HG03354 (cell line): ENCODE results near the gene CENPH.
A peak's percentile ranks its signal among the peaks of the same experiment; 100 is the strongest.
"Not testable (repeated sequence)": the region's sequence is repeated elsewhere in the genome, so short reads cannot be mapped to it uniquely, and the experiment has no call there.

Source experiments
- ATAC-seq: cut with Tn5 transposase; IDR thresholded peaks from one replicate; pipeline ENCODE4 v1.9.1; 2021; ENCODE audit warnings: mild to moderate bottlenecking; ENCODE audit not compliant: unreplicated experiment, poor library complexity, severe bottlenecking

Gene CENPH

GRCh38 chr5:69189162-69190086 lies at the start of gene CENPH:
Gene CENPH, plus strand, starts transcription at chr5:69189583. Its CDS starts 52 bp downstream, at chr5:69189635.
- peak; percentile 96 for ATAC-seq

DNA sequence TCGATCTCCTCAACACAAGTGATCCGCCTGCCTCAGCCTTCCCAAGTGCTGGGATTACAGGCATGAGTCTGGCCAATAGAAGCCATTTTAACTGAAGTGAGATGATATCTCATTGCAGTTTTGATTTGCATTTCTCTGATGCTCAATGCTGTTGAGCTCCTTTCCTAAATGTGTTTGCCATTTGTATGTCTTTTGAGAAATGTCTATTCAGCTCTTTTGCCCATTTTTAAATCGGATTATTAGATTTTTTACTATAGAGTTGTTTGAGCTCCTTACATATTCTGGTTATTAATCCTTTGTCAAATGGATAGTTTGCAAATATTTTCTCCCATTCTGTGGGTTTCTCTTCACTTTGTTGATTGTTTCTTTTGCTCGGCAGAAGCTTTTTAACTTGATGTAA lies 49.1 kb upstream of the CENPH start:
- ATAC-seq, result not testable (repeated sequence)

DNA sequence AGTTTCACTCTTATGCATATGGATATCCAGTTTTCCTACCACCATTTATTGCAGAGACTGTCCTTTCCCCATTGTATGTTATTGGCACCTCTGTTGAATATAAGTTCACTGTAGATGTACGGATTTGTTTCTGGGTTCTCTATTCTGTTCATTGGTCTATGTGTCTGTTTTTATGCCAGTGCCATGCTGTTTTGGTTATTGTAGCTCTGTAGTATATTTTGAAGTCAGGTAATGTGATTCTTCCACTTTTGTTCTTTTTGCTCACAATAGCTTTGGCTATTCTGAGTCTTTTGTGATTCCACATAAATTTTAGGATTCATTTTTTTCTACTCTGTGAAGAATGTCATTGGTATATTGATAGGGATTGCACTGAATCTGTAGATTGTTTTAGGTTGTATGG lies 48.6 kb upstream of the CENPH start:
- ATAC-seq, result no peak

- not testable (repeated sequence) for ATAC-seq
These were observed 40.8 kb upstream of the CENPH start for GRCh38 chr5:69148576-69148975.

- no peak for ATAC-seq
These were observed 40.3 kb upstream of the CENPH start for GRCh38 chr5:69148981-69149675.

DNA sequence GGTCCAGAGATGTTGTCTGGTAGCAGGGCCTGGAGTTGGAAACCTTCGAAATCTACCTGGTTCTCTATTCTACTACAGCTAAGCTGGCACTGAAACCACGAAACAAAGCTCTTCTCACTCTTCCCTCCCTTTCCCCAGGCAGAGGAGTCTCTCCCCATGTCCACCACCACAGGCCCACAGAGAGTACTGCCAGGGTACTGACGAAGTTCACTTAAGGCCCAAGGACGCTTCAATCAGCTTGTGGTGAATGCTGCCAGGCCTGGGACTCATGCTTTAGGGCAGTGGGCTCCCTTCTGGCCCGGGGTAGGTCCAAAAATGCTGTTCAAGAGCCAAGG lies 39.7 kb upstream of the CENPH start:
- no peak for ATAC-seq

DNA sequence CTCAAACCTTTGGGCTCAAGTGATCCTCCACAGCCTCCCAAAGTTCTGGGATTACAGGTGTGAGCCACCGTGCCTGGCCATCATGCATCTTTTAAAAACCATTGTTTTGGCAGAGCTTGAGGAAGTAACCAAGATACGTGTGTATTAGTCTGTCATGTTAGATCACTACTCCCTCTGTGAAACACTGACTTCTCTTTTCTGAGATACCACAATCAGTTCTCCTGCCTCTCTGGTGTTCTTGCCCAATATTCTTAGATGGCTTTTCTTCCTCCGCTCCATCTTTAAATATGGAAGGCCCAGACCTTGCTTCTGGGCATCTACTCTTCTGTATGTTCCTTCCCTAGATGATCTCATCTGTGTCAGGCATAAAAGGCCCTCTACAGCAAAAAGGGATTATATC lies 36.7 kb upstream of the CENPH start:
- ATAC-seq, result no peak

- ATAC-seq, result no peak
These were observed 32.9 kb upstream of the CENPH start for GRCh38 chr5:69156456-69156855.

- ATAC-seq, result no peak
These were observed 31.3 kb upstream of the CENPH start for GRCh38 chr5:69158039-69158438.

DNA sequence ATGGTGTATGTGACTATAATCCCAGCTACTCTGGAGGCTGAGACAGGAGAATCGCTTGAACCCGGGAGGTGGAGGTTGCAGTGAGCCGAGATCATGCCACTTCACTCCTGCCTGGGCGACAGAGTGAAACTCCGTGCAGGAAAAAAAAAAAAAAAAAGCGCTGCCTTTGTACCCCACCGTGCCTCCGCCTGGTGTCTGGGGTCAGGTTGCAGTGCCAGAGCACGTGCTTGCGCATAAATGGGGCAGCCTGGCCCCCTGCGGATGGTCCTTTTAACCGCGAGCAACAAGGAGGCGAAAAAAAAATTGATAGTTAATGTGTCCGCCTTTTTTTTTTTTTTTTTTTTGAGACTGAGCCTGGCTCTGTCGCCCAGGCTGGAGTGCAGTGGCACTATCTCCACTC lies 28.7 kb upstream of the CENPH start:
- no peak for ATAC-seq

- ATAC-seq, result peak; percentile 99
These were observed 22.5 kb upstream of the CENPH start, which contains the start of gene CCNB1 for GRCh38 chr5:69166686-69167492. Gene CCNB1, plus strand, starts transcription at chr5:69167150. Its CDS starts 113 bp downstream, at chr5:69167263.

- no peak for ATAC-seq
These were observed 21.9 kb upstream of the CENPH start for GRCh38 chr5:69167493-69167855.

DNA sequence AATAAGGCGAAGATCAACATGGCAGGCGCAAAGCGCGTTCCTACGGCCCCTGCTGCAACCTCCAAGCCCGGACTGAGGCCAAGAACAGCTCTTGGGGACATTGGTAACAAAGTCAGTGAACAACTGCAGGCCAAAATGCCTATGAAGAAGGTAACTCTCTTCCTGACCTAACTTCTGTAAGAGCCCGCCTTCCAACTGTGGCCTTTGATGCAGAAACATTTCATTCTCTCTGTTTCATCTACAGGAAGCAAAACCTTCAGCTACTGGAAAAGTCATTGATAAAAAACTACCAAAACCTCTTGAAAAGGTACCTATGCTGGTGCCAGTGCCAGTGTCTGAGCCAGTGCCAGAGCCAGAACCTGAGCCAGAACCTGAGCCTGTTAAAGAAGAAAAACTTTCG lies 21.5 kb upstream of the CENPH start:
- ATAC-seq, result no peak

GRCh38 chr5:69170495-69170894 lies 18.9 kb upstream of the CENPH start:
- ATAC-seq, result no peak

DNA sequence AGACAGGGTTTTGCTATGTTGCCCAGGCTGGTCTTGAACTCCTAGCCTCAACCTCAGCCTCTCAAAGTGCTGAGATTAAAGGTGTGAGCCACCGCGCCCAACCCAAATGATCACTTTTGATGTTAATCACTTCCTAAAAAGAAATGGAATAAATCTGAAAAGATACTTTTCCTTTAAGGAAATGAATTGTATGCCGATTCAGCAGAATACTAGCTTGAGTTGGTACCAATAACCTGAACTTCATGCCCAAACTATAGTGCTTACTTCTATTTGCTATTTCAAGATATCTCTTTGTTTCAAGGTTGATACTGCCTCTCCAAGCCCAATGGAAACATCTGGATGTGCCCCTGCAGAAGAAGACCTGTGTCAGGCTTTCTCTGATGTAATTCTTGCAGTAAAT lies 18.4 kb upstream of the CENPH start:
- ATAC-seq, result no peak

DNA sequence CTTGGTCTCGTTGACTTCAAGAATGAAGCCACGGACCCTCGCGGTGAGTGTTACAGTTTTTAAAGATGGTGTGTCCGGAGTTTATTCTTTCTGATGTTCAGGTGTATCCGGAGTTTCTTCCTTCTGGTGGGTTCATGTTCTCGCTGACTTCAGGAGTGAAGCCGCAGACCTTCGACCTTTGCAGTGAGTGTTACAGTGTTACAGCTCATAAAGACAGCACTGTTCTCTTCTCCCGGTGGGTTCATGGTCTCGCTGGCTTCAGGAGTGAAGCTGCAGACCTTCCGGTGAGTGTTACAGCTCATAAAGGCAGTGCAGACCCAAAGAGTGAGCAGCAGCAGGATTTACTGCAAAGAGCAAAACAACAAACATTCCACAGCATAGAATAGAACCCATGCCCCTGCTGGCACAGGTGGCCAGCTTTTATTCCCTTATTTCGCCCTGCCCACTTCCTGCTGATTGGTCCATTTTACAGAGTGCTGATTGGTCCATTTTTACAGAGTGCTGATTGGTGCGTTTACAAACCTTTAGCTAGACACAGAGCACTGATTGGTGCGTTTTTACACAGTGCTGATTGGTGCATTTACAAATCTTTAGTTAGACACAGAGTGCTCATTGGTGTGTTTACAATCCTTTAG lies 7.6 kb upstream of the CENPH start:
- not testable (repeated sequence) for ATAC-seq

- ATAC-seq, result no peak
These were observed 4.8 kb upstream of the CENPH start for GRCh38 chr5:69184621-69185020.

- ATAC-seq, result no peak
These were observed 2.0 kb upstream of the CENPH start for GRCh38 chr5:69187342-69187741.

- ATAC-seq, result no peak
These were observed 597 bp upstream of the CENPH start for GRCh38 chr5:69188811-69189161.

- ATAC-seq, result no peak
These were observed 13.1 kb downstream of the CENPH start for GRCh38 chr5:69202497-69202896.
